Mesendoderm (in vitro differentiated cells): Measurements from ENCODE around the gene TPP1.

ENCODE experiments used
- DNase-seq: peaks from one replicate; pipeline ENCODE4 v3.0.0; 2013
- H2AK5ac ChIP-seq: 2 replicates; pipeline ENCODE4 v1.6.1; 2013; ENCODE audit warnings: low read length, inconsistent platforms
- H2BK120ac ChIP-seq: 2 replicates; pipeline ENCODE4 v1.6.1; 2013; ENCODE audit warnings: low read depth, mild to moderate bottlenecking, low read length, moderate library complexity, mixed read lengths
- H2BK15ac ChIP-seq: replicated peaks from 2 replicates; pipeline ENCODE4 v1.6.1; 2013; ENCODE audit warnings: low read depth, mild to moderate bottlenecking, moderate library complexity
- H2BK5ac ChIP-seq: 2 replicates; pipeline ENCODE4 v1.6.1; 2013; ENCODE audit warnings: low read length, inconsistent platforms
- H3K18ac ChIP-seq: 2 replicates; pipeline ENCODE4 v1.6.1; 2013; ENCODE audit warnings: mild to moderate bottlenecking, low read length, mixed read lengths
- H3K23ac ChIP-seq: one replicate; pipeline ENCODE4 v1.6.1; 2013; ENCODE audit warnings: low read length
- H3K27ac ChIP-seq: 2 replicates; pipeline ENCODE4 v1.5.1; 2013; ENCODE audit warnings: low read depth, mild to moderate bottlenecking, inconsistent platforms, low read length, moderate library complexity
- H3K27me3 ChIP-seq: 2 replicates; pipeline ENCODE4 v1.6.1; 2013; ENCODE audit warnings: low read length, control low read depth, mild to moderate bottlenecking, inconsistent platforms; ENCODE audit not compliant: insufficient read depth, poor library complexity
- H3K36me3 ChIP-seq: 2 replicates; pipeline ENCODE4 v1.6.1; 2013; ENCODE audit warnings: low read length, inconsistent platforms; ENCODE audit not compliant: control insufficient read depth, insufficient read depth
- H3K4ac ChIP-seq: one replicate; pipeline ENCODE4 v1.6.1; 2013; ENCODE audit warnings: low read depth, mild to moderate bottlenecking, low read length, moderate library complexity
- H3K4me1 ChIP-seq: 2 replicates; pipeline ENCODE4 v1.6.1; 2013; ENCODE audit warnings: low read depth, low read length, inconsistent platforms; ENCODE audit not compliant: control insufficient read depth
- H3K4me2 ChIP-seq: 2 replicates; pipeline ENCODE4 v1.6.1; 2013; ENCODE audit warnings: low read length
- H3K4me3 ChIP-seq: 2 replicates; pipeline ENCODE4 v1.5.1; 2013; ENCODE audit warnings: mild to moderate bottlenecking, low read length
- H3K56ac ChIP-seq: one replicate; pipeline ENCODE4 v1.6.1; 2013; ENCODE audit warnings: low read length
- H3K79me1 ChIP-seq: 2 replicates; pipeline ENCODE4 v1.6.1; 2013; ENCODE audit warnings: low read length, inconsistent platforms
- H3K79me2 ChIP-seq: 2 replicates; pipeline ENCODE4 v1.6.1; 2013; ENCODE audit warnings: mild to moderate bottlenecking, low read length; ENCODE audit not compliant: control insufficient read depth, insufficient read depth
- H3K9ac ChIP-seq: 2 replicates; pipeline ENCODE4 v1.6.1; 2013; ENCODE audit warnings: low read length, inconsistent platforms
- H4K5ac ChIP-seq: one replicate; pipeline ENCODE4 v1.6.1; 2013; ENCODE audit warnings: low read length
- H4K8ac ChIP-seq: one replicate; pipeline ENCODE4 v1.6.1; 2013; ENCODE audit warnings: low read depth, mild to moderate bottlenecking, control low read depth, low read length, moderate library complexity
- WGBS: extraction: QIAGEN DNeasy Blood & Tissue Kit; methylation state at CpG from one replicate; pipeline ENCODE4 v1.1.7; 2013; ENCODE audit warnings: low lambda C conversion rate, missing lambda C conversion rate; ENCODE audit not compliant: insufficient coverage; ENCODE audit errors: extremely low coverage; 5-methylcytosine and 5-hydroxymethylcytosine counted together

Gene TPP1

GRCh38 chr11:6655020-6655789 lies 36.0 kb upstream of the TPP1 start:
- Histone ChIP-seq H3K18ac (peak overlapping the region; percentile 85), H3K79me2 (no peaks in the 10 kb centered on the region), H3K9ac (peak overlapping the region; percentile 49), H3K56ac (peak overlapping the region; percentile 75), H3K27me3 (peaks cover 6% of the 10 kb centered on the region), H3K27ac (no peak overlapping the region), H4K5ac (no peak overlapping the region), H3K79me1 (no peaks in the 10 kb centered on the region), H2BK15ac (no peak overlapping the region), H4K8ac (no peak overlapping the region), H3K4ac (no peak overlapping the region), H3K4me2 (peak overlapping the region; percentile 21), H2BK5ac (no peak overlapping the region), H3K36me3 (no peaks in the 10 kb centered on the region), H3K4me3 (peak overlapping the region; percentile 7), H2AK5ac (no peak overlapping the region), H3K23ac (no peak overlapping the region), H2BK120ac (no peak overlapping the region), H3K4me1 (peaks cover 5% of the 10 kb centered on the region)
- no CpG with 5 or more reads among the region's 84 CpGs for WGBS
- DNase-seq = no peak

- Histone ChIP-seq H3K4ac (no peak overlapping the region), H3K4me1 (peaks cover 5% of the 10 kb centered on the region), H3K79me1 (no peaks in the 10 kb centered on the region), H3K56ac (peak overlapping the region; percentile 75), H3K4me3 (no peak overlapping the region), H2BK5ac (no peak overlapping the region), H3K27me3 (peaks cover 6% of the 10 kb centered on the region), H3K18ac (no peak overlapping the region), H2AK5ac (no peak overlapping the region), H3K23ac (no peak overlapping the region), H3K27ac (no peak overlapping the region), H3K36me3 (no peaks in the 10 kb centered on the region), H4K8ac (no peak overlapping the region), H3K79me2 (no peaks in the 10 kb centered on the region), H2BK15ac (no peak overlapping the region), H4K5ac (no peak overlapping the region), H3K4me2 (no peak overlapping the region), H2BK120ac (no peak overlapping the region), H3K9ac (no peak overlapping the region)
- DNase-seq = no peak
- WGBS = no CpG with 5 or more reads among the region's 9 CpGs
Measured at GRCh38 chr11:6654281-6655019, 35.2 kb upstream of the TPP1 start.

DNA sequence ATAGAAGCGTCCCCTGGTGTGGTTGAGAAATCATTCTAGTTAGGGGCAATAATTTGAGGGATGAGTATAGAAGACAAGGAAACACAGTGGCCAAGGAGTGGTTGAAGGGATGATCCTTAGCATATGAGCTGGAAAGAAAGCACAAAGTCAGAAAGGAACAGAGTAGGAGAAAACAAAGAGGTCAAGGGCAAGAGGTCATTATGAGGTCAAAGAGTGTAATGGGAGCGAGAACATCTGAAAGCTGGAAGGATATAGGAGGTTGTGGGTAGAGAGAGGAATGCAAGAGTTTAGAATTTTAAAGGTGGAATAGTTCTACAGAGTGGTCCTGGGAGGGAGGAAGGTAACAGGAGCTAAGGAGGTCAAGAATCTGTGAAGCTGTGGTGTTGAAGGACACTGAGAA lies 34.4 kb upstream of the TPP1 start:
- no peak overlapping the region for H3K56ac ChIP-seq
- no peak overlapping the region for H4K8ac ChIP-seq
- H3K27ac ChIP-seq = no peak overlapping the region
- H2BK120ac ChIP-seq = no peak overlapping the region
- no peak overlapping the region for H3K4me2 ChIP-seq
- no peak overlapping the region for H3K9ac ChIP-seq
- H4K5ac ChIP-seq = no peak overlapping the region
- no peaks in the 10 kb centered on the region for H3K79me1 ChIP-seq
- H2BK15ac ChIP-seq = no peak overlapping the region
- 100% methylated on average over 1 of the region's 2 CpGs for whole genome bisulfite sequencing
- H2BK5ac ChIP-seq = no peak overlapping the region
- no peak overlapping the region for H2AK5ac ChIP-seq
- no peak overlapping the region for H3K18ac ChIP-seq
- H3K36me3 ChIP-seq = no peaks in the 10 kb centered on the region
- peaks cover 6% of the 10 kb centered on the region for H3K27me3 ChIP-seq
- no peak for DNase-seq
- H3K4me1 ChIP-seq = peaks cover 5% of the 10 kb centered on the region
- H3K4ac ChIP-seq = no peak overlapping the region
- no peaks in the 10 kb centered on the region for H3K79me2 ChIP-seq
- no peak overlapping the region for H3K23ac ChIP-seq
- H3K4me3 ChIP-seq = no peak overlapping the region

DNA sequence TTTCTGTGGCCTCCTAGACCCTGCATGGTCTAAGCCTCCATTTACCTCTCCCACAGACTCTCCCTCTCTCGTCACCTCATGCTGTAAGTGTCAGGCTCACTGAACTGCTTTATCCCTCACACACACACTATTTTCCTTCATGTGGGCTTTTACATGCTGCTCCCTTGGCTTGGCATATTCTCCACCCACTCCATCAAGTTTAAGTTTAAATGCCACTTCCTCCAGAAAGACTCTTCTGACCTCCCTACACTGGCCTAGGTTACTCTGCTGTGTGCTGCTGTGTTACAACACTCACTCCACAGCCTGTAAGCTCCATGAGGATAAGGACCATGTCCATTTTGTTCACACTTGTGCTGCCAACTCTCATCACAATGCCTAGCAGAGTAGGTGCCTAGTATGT lies 33.9 kb upstream of the TPP1 start:
- Histone ChIP-seq H3K56ac (no peak overlapping the region), H3K36me3 (no peaks in the 10 kb centered on the region), H3K9ac (no peak overlapping the region), H3K79me2 (no peaks in the 10 kb centered on the region), H3K18ac (no peak overlapping the region), H3K4me1 (peaks cover 5% of the 10 kb centered on the region), H3K4ac (no peak overlapping the region), H4K5ac (no peak overlapping the region), H3K4me3 (no peak overlapping the region), H2BK15ac (no peak overlapping the region), H3K4me2 (no peak overlapping the region), H4K8ac (no peak overlapping the region), H3K79me1 (no peaks in the 10 kb centered on the region), H3K23ac (no peak overlapping the region), H3K27ac (no peak overlapping the region), H2AK5ac (no peak overlapping the region), H2BK5ac (no peak overlapping the region), H2BK120ac (no peak overlapping the region), H3K27me3 (peaks cover 6% of the 10 kb centered on the region)
- WGBS = no CpG with 5 or more reads among the region's 1 CpG
- no peak for DNase-seq

GRCh38 chr11:6652182-6652581 lies 33.0 kb upstream of the TPP1 start:
- no peak overlapping the region for H3K4ac ChIP-seq
- H3K56ac ChIP-seq = no peak overlapping the region
- no peak overlapping the region for H2BK120ac ChIP-seq
- WGBS = no CpG with 5 or more reads among the region's 3 CpGs
- H4K5ac ChIP-seq = no peak overlapping the region
- no peaks in the 10 kb centered on the region for H3K36me3 ChIP-seq
- no peak overlapping the region for H2AK5ac ChIP-seq
- H3K4me1 ChIP-seq = peaks cover 5% of the 10 kb centered on the region
- no peak overlapping the region for H3K18ac ChIP-seq
- no peaks in the 10 kb centered on the region for H3K79me1 ChIP-seq
- H3K9ac ChIP-seq = no peak overlapping the region
- no peak overlapping the region for H3K4me3 ChIP-seq
- no peak overlapping the region for H4K8ac ChIP-seq
- DNase-seq = no peak
- no peak overlapping the region for H3K27ac ChIP-seq
- no peak overlapping the region for H2BK15ac ChIP-seq
- H3K4me2 ChIP-seq = no peak overlapping the region
- H3K27me3 ChIP-seq = peaks cover 4% of the 10 kb centered on the region
- no peak overlapping the region for H3K23ac ChIP-seq
- no peaks in the 10 kb centered on the region for H3K79me2 ChIP-seq
- H2BK5ac ChIP-seq = no peak overlapping the region
